Astrocyte (in vitro differentiated cells and primary cell): ENCODE results near the gene PTPRN2.

Source experiments
- CTCF ChIP-seq: IDR thresholded peaks from 2 replicates; pipeline ENCODE4 v1.5.1; 2011; ENCODE audit warnings: low read depth, mild to moderate bottlenecking, inconsistent platforms, low read length, moderate library complexity; ENCODE audit not compliant: insufficient read depth
- EZH2 ChIP-seq: IDR thresholded peaks from 2 replicates; pipeline ENCODE4 v1.6.1; 2012; ENCODE audit warnings: mild to moderate bottlenecking, low read length, inconsistent platforms; ENCODE audit not compliant: insufficient read depth

- TF ChIP-seq CTCF (no peak), EZH2 (no peak)
These were observed 1078.4 kb downstream of the PTPRN2 start for GRCh38 chr7:157509226-157509625.
